CMK (cell line): ENCODE data around the gene ACSF3.

ENCODE experiments used
- DNase-seq: peaks from one replicate; pipeline ENCODE4 v3.0.0-alpha.2; 2010; ENCODE audit warnings: low read depth

Gene ACSF3

DNA sequence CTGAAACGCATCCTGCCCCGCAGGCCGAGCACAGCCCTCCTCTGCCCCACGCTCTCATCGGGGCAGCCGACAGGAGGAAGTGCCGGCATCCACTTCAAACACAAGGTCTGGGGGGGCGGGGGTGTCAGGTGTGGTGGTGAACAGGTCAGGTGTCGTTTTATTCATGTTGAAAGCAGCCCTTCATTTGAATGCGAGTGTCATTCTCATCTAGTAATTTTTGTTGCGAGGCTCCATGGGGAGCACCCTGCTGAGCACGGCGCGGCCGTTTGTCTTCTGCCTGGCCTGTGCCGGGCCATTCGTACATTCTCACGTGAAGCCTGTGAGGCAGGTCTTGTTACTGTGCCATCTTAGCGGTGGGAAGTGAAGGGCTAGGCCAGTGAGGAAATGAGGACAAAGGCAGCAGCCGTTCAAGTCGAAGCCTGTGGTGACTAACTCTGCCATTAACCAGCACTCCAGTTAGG lies 1.9 kb downstream of the ACSF3 start:
- DNase-seq = no peak

- DNase-seq = no peak
Observed at GRCh38 chr16:89096042-89096717, 2.5 kb downstream of the ACSF3 start.

DNA sequence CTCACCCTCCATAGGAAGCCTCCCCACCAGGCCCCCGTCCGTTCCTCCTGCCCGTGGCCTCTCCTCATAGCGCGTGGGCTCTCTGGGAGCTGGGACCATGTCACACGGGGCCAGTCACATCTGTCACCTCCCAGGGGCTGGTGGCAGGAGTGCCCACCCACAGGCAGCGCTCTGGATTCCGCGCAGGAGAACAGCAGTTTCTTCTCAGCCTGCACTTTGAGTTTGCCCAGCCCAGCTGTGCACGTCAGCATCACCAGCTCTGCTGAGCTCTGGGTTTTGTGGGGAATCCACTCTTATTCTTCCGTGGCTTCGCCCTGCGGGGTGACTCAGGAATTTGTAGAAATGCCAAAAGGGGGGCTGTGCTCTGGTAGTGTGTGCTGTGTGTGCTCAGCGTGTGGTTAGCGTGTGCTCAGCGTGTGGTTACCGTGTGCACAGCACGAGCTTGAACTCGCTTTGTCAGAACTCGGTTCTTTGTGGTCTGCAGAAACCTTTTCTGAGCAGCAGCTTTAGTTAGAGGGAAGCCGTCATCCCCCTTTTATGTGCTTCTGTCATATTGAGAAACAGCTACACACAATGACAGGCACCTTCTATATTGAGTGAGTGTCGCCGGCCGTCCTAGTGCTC lies 3.2 kb downstream of the ACSF3 start:
- no peak for DNase-seq

DNA sequence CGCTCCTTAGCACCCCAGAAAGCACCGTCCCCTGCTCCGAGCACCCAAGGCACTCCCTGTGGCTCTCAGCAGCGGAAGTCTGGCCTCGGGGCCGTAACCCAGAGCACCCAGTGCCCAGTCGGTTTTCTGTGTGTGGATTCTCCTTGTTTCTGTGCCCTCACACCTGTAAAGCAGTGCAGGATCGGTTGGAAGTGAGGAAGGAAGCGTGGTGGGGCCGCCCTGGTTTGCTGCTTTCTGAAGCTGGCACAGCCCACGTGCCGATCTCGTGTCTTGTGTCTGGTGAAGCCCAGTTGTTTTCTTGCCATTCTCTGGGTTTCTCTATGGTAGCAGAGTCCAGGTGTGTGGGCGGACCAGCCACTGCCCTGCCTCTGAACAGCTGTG lies 3.7 kb downstream of the ACSF3 start:
- DNase-seq = no peak

GRCh38 chr16:89098767-89099430 lies 5.2 kb downstream of the ACSF3 start:
- no peak for DNase-seq

- DNase-seq = no peak
Observed at GRCh38 chr16:89099905-89100304, 6.3 kb downstream of the ACSF3 start.

GRCh38 chr16:89100601-89101302 lies 7.1 kb downstream of the ACSF3 start:
- DNase-seq = no peak

DNA sequence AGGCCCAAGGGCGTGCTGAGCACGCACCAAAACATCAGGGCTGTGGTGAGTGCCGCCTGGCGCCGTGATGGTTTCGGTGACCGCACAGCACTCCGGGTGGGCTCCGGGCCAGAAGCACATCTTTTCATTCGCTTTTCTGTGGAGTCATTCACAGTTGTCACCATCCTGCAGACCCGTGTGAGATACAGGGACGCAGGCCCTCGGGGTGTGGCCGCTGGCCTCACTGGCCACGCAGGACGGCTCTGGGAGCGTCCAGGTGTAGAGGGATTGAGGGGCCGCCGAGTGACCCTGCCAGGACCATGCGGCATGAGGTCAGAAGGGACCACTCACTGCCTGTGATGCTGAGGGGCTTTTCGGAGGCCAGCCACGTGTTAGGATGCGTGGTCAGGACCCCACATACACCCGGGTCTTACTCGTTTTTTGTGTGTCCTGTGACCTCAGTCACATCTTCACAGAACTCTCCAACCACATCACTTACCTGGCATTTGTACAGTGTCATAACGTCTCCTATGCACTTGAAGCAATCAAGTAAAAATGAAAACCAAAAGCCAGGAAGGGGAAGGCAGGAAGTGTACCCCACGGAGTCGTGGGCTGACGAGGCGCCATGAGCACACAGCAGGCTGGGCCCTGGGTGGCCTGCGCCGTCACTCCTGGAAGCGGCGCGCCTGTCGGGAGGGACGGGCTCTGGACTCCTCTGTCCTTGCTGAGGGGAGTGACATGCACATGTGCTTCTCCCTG lies 7.8 kb downstream of the ACSF3 start:
- DNase-seq = no peak

DNA sequence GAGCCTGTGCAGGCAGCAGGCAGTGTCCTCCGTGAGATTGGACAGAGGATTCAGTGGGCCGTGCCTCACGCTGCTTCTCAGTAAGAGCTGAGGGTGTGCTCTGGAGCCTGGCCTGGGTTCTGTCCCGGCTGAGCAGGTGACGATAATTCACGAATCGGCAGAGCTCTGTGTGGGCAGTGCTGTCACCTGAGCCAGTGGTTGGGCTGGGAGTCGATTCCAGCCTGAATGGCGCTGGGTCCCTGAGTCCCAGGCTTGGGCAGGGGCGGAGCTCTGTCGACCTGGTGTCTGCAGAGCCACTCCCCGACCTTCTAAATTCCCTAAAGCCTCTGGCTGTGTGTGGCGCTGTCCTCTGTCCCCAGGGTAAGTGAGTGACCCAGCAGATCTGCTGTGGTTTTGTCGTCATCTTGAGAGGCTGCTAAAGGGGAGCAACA lies 8.4 kb downstream of the ACSF3 start:
- DNase-seq = no peak

DNA sequence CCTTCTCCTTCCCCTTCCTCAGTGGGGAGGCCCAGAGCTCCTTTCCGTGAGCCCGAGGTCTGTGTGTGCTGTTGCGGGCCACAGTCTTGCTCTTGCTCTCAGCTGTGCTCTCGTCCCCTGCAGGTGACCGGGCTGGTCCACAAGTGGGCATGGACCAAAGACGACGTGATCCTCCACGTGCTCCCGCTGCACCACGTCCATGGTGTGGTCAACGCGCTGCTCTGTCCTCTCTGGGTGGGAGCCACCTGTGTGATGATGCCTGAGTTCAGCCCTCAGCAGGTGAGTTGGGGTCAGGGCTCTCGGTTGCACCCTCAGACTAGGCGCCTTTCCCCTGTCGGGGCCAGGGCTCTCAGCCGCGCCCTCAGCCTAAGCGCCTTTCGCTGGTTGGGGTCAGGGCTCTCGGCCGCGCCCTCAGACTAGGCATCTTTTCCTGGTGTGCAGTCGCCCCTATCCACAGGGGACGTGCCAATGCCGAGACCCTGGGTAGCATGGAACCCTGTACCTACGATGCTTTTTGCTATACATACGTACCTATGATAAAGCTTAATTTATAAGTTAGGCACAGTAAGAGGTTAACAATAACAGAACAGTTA lies 8.9 kb downstream of the ACSF3 start:
- DNase-seq = no peak

DNA sequence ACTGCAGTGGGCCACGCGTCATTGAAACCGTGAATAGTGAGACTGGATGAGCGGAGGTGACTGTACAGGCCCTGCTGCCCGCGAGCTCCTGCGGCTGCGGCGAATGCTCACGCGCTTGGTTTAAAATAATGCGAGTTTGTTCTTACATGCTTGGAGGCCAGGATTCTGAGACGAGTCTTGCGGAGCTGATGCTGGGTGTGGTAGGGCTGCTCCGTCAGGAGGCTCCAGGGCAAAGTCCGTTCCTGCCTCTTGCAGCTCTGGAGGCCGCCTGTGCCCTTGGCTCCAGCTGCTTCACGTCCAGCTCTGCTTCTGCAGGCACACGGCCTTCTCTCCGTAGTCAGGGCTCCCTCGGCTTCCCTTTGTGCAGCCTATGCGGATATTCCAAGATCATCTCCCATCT lies 9.5 kb downstream of the ACSF3 start:
- no peak for DNase-seq

DNA sequence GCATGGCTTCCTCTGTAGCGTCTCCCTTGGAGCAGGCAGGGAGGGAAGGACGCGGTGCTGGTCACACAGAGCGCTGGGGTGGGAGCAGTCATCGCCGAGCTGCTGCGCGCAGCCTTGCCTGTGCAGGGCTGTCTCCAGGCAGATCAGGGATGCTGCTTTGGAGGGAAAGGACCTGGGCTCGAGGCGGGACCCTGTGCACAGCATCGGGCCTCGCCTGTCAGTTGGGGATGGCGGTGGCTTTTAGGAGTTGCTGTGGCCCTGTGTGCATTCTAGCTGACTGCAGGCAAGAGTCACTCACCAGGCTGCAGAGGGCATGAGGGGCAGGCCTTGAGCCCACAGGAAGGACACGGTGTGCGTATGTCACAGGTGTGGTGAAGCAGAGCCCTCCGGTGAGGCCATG lies 10.1 kb downstream of the ACSF3 start:
- no peak for DNase-seq

- DNase-seq = no peak
Observed at GRCh38 chr16:89104303-89104702, 10.7 kb downstream of the ACSF3 start.

DNA sequence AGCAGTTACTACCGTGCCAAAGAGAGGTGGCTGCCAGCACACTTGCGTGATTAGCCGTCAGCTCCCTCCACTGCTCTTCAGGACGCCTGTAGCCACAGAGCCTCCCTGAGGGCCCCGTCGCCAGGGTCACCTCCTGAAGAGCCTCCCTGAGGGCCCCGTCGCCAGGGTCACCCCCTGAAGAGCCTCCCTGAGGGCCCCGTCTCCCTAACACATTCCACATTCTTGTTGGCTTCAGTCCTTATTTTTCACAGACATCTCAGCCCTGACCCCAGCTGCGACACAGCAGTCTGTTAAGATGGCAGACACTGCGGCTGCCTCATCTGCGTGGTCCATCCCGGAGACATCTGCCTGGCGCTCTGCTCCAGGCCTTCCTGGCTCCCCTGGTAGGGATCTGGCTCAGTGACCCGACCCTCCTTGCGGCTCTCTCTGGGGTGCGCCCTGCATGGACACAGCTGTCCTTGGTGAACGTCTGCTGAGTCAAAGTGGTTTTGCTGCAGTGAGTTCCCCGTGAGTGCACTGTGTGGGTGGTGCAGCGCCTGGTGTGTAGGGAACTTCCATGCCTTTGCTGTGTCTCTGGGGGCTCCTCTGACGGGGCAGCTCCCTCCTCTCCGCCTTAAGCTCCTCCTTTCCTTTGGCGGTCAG lies 11.4 kb downstream of the ACSF3 start:
- no peak for DNase-seq

DNA sequence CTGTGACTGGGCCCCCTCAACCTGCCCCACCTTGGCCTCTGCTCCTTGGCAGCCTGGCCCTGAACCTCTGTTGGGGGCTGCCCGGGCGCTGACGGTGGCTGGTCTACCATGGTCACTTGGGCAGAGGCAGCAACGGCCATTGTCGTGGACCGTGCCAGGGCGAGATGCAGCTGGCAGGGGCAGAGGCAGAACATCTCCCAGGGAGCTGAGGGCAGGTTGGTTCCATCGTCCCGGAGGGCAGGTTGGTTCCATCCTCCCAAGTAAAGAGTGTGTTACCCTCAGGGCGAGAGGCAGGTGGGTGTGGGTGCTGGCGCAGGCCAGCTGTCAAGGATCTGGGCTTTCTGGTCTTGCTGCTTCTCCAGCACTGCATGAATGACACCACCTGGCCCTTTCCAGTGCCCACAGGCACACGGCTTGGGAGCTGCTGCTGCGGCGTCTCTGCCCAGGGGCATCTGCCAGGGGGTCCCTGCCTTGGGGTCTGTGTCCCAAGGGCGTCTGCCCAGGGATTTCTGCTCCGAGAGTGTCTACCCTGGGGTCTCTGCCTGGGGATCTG lies 12.0 kb downstream of the ACSF3 start:
- no peak for DNase-seq

DNA sequence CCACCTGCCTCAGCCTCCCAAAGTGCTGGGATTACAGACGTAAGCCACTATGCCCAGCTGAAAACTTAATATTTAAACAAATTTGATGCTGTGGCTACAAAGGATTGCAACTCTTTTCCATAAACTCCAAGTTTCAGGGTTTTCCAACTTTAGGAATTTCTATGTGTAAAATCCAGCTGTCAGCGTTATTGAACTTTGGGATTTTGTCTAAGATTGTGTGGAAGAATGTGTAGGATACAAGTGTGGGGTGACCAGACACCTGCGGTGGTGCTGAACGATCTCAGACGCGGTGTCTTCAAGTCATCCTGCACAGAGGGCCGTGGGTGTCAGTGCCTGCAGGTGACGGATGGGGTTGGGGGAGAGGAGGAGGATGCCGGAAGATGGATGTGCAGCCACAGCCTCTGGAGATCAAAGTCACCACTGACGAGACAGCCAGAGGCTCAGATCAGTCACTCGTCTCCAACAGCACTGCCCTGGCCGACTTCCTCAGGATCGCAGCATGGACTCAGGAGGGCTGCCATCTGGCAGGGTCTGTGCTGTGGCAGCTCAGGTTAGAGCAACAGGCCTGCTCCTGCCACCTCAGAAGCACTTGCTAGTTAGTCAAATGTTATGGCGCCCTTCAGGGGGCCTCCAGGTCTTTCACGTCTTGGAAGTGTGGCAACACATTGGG lies 13.0 kb downstream of the ACSF3 start:
- no peak for DNase-seq

DNA sequence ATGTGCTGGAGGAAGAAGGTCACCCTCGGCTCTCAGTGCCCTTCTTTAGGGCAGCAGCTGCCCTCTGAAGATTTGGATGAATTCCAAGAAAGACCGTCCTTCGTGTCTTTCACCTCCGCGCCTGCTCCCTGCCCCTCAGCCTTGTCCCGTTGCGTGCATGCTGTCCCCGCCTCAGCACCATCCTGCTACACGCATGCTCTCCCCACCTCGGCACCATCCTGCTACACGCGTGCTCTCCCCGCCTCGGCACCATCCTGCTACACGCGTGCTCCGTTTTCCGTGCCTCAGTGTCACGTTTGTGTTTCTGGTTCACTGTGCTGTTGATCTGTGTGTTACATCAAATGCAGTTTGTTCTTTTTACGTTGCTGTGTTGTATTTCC lies 13.5 kb downstream of the ACSF3 start:
- DNase-seq = no peak

- DNase-seq = no peak
Observed at GRCh38 chr16:89108416-89108815, 14.8 kb downstream of the ACSF3 start.

DNA sequence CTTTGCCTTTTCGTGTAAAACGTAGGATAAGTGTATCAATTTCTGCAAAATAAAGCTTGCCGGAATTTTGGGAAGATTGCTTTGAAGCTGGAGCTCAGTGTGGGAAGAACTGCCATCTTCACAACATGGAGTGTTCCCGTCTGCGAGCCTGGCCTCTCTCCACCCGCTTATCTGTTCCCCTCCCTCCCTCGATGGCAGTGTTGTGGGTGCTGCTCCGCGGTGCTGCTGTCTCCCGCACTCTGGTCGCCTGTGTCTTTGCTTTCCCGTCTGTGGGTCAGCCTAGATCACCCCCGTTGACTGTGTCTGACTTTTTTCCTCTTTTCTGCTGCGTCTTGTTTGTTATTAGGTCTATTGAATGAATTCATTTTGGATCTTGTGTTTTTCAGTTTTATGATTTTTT lies 17.0 kb downstream of the ACSF3 start:
- no peak for DNase-seq

- no peak for DNase-seq
Observed at GRCh38 chr16:89111263-89111662, 17.6 kb downstream of the ACSF3 start.
